ENCODE measurements around the gene C18orf32. TPM values are rescaled to one million over a fixed set of nuclear protein-coding genes. Genes with fewer than 3 reads are reported as not detected.

C18orf32 gene
- total and polyA plus RNA-seq, 2 of the 8 experiments (the other 6 are each of a cell fraction or from before 2014, with no cell fraction given): 17.3 to 20.1 TPM

DNA sequence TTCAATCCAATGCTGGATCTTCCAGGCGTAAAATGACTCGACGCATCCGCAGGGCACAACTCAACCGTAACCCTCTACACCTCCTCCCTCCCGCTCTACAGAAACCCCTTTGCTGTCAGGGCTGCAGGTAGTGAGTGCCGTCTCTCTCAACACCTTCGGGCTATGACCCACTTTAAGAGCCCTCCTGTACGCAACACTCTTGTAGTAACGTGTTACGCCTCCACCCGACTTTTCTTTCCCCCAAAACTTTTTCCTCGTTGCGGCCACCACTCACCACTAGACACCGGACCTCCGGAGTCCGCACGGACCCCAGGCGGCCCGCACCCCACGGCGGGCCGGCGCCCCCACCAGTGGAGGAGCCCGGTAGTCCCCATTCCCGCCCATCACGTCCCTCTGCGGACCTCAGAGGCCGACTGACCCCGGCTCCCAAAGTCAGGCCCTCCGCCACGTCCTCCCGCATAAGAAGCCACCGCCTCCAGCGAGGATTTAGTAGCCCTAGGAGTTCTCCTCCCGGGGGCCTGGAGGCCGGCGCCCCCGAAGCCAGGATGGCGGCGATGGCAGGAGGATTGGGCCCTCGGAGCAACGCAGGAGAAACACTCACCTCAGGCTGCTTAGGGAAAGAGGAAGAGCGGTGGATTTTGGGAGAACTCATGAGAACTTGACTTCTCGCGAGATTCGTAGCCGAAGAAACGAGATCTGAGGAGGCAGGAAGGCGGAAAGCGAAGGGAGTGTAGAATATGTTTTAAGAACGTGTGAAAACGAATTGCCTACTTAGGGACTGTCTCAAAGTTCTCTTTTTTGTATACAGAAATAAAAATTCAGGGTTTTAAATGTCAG, 5.0 kb upstream of the C18orf32 start, which contains the start of gene RPL17 (continued):
- TF ChIP-seq, protein P1, sequence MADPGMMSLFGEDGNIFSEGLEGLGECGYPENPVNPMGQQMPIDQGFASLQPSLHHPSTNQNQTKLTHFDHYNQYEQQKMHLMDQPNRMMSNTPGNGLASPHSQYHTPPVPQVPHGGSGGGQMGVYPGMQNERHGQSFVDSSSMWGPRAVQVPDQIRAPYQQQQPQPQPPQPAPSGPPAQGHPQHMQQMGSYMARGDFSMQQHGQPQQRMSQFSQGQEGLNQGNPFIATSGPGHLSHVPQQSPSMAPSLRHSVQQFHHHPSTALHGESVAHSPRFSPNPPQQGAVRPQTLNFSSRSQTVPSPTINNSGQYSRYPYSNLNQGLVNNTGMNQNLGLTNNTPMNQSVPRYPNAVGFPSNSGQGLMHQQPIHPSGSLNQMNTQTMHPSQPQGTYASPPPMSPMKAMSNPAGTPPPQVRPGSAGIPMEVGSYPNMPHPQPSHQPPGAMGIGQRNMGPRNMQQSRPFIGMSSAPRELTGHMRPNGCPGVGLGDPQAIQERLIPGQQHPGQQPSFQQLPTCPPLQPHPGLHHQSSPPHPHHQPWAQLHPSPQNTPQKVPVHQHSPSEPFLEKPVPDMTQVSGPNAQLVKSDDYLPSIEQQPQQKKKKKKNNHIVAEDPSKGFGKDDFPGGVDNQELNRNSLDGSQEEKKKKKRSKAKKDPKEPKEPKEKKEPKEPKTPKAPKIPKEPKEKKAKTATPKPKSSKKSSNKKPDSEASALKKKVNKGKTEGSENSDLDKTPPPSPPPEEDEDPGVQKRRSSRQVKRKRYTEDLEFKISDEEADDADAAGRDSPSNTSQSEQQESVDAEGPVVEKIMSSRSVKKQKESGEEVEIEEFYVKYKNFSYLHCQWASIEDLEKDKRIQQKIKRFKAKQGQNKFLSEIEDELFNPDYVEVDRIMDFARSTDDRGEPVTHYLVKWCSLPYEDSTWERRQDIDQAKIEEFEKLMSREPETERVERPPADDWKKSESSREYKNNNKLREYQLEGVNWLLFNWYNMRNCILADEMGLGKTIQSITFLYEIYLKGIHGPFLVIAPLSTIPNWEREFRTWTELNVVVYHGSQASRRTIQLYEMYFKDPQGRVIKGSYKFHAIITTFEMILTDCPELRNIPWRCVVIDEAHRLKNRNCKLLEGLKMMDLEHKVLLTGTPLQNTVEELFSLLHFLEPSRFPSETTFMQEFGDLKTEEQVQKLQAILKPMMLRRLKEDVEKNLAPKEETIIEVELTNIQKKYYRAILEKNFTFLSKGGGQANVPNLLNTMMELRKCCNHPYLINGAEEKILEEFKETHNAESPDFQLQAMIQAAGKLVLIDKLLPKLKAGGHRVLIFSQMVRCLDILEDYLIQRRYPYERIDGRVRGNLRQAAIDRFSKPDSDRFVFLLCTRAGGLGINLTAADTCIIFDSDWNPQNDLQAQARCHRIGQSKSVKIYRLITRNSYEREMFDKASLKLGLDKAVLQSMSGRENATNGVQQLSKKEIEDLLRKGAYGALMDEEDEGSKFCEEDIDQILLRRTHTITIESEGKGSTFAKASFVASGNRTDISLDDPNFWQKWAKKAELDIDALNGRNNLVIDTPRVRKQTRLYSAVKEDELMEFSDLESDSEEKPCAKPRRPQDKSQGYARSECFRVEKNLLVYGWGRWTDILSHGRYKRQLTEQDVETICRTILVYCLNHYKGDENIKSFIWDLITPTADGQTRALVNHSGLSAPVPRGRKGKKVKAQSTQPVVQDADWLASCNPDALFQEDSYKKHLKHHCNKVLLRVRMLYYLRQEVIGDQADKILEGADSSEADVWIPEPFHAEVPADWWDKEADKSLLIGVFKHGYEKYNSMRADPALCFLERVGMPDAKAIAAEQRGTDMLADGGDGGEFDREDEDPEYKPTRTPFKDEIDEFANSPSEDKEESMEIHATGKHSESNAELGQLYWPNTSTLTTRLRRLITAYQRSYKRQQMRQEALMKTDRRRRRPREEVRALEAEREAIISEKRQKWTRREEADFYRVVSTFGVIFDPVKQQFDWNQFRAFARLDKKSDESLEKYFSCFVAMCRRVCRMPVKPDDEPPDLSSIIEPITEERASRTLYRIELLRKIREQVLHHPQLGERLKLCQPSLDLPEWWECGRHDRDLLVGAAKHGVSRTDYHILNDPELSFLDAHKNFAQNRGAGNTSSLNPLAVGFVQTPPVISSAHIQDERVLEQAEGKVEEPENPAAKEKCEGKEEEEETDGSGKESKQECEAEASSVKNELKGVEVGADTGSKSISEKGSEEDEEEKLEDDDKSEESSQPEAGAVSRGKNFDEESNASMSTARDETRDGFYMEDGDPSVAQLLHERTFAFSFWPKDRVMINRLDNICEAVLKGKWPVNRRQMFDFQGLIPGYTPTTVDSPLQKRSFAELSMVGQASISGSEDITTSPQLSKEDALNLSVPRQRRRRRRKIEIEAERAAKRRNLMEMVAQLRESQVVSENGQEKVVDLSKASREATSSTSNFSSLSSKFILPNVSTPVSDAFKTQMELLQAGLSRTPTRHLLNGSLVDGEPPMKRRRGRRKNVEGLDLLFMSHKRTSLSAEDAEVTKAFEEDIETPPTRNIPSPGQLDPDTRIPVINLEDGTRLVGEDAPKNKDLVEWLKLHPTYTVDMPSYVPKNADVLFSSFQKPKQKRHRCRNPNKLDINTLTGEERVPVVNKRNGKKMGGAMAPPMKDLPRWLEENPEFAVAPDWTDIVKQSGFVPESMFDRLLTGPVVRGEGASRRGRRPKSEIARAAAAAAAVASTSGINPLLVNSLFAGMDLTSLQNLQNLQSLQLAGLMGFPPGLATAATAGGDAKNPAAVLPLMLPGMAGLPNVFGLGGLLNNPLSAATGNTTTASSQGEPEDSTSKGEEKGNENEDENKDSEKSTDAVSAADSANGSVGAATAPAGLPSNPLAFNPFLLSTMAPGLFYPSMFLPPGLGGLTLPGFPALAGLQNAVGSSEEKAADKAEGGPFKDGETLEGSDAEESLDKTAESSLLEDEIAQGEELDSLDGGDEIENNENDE (IDR thresholded peaks at IDR 0.05; ENCODE audit: insufficient replicate concordance, low read length): no peak
- TF ChIP-seq E2F6 (IDR thresholded peaks at IDR 0.05): peak; percentile 25; the same call in 1 of the 2 replicates
- no peak for TF ChIP-seq TCF12 (IDR thresholded peaks at IDR 0.05; ENCODE audit: low read depth, low read length)
- TF ChIP-seq SIRT6 (IDR thresholded peaks at IDR 0.05; ENCODE audit: low read length): no peak
- TF ChIP-seq ZNF274 (IDR thresholded peaks at IDR 0.05; ENCODE audit: borderline replicate concordance, extremely low read depth, low read length): no peak
- TF ChIP-seq KDM1A (IDR thresholded peaks at IDR 0.05; ENCODE audit: borderline replicate concordance, low read length): no peak
- peak; percentile 100 for TF ChIP-seq CHD2 (IDR thresholded peaks at IDR 0.05; ENCODE audit: low read length)
- TF ChIP-seq JUN (IDR thresholded peaks at IDR 0.05; ENCODE audit: low read depth, low read length): no peak
- TF ChIP-seq, protein P2, sequence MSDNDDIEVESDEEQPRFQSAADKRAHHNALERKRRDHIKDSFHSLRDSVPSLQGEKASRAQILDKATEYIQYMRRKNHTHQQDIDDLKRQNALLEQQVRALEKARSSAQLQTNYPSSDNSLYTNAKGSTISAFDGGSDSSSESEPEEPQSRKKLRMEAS (IDR thresholded peaks at IDR 0.05): peak; percentile 51; the same call in 1 of the 2 replicates
